Measurements from ENCODE around the gene ANKRD36C.
"Not testable (repeated sequence)": the region's sequence is repeated elsewhere in the genome, so short reads cannot be mapped to it uniquely, and the experiment has no call there.

The ANKRD36C gene

DNA sequence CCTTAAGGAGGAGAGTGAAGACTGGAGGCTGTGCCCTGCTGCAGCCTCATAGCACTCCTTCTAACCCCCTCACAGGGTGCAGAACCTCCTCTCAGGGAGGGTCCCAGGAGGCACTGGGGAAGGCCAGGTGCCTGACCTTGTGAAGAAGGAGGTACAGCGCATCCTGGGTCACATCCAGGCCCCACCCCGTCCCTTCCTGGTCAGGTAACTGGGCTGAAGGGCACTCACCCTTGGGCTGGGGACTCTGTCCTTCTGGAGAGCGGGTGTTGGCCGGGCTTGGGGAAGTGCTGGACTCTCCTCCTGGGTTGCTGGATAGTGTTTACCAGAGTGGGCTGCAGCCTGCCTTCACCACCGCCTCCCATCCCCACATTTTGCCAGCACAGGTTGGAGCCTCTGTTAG lies 197.7 kb downstream of the ANKRD36C start:
- DNase-seq = not testable (repeated sequence)

DNA sequence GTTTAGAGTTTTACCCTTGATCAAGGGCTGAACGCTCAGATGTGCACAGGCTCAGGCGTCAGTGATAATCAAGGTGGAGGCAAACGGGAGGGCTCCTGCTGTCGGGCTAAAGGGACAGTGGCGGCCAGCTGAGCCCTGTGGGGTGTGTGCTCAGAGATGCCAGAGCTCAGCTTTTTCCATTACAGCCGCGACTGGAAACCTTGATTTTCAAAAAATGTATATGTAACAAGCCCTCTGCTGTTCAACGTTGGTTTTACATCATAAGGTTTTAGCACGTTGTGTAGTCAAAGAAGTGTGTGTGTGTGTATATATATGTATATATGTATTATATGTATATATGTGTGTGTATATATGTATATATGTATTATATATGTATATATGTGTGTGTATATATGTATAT lies 201.4 kb downstream of the ANKRD36C start:
- DNase-seq = not testable (repeated sequence)

DNA sequence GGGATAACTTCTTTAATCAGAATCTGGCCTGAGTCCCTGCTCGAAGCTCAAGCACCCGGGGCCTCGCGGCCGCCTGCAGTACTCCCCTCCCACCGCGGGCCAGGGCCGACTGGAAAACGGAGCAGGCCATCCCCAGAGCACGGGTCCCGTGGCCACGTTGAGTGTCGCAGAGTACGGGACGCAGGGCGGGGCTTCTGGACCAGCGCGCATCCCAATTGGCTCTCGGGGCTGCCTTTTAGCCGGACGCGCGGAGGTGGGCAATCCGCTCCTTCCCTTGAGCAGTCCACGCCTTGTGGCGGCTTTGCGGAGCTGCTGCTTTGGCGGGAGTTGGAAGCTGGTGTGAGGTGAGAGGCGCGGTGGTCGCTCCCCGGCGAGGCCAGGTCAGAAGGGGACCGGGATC lies 202.2 kb downstream of the ANKRD36C start:
- DNase-seq = not testable (repeated sequence)

DNA sequence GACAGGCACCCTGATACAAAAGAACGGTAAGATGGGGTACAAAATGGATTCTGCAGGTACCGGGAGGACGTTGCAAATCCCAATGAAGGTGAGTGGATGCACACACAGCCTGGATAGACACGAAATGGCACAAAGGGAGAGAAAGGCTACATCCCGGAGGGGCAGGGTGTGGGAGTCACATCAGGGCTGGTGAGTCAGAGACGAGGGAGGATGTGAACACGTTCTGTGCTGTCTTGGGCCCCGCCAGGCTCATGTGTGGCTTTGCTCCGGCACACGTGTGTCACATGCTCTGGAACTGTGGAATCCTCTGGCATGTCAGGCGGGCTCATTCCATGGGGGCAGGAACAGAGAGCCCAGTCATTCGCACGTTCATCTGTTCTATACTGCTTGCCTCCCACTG lies 203.0 kb downstream of the ANKRD36C start:
- not testable (repeated sequence) for DNase-seq
